ENCODE results near the gene PDYN. TPM values are rescaled to one million over a fixed set of nuclear protein-coding genes. Genes with fewer than 3 reads are reported as not detected.
A peak's percentile ranks its signal among the peaks of the same experiment; 100 is the strongest.

Gene PDYN
- total RNA-seq, 4 donors from 2014 or later, result not detected

GRCh38 chr20:1933465-1933870, 60.4 kb downstream of the PDYN start:
- Histone ChIP-seq H3K36me3 (peaks cover 0 to 51% (median 21%) of the 10 kb centered on the region in 4 donors), H3K27ac (replicated peaks in 1 of 4) (no peak overlapping the region), H3K27me3 (no peaks in the 10 kb centered on the region), H3K4me3 (no peak overlapping the region), H3K9me3 (no peaks in the 10 kb centered on the region), H3K4me1 (peaks cover 8 to 28% (median 20%) of the 10 kb centered on the region in 4 donors)
- WGBS, result 18% methylated on average over 7 of the region's 9 CpGs
- no peak for DNase-seq (ENCODE audit: extremely low spot score)
- TF ChIP-seq POLR2AphosphoS5 (IDR thresholded peaks at IDR 0.05), result peak; percentile 6 to 40
- no peak for TF ChIP-seq EP300 (IDR thresholded peaks at IDR 0.05)
- TF ChIP-seq POLR2A (IDR thresholded peaks at IDR 0.05; ENCODE audit: low read depth), result no peak
- TF ChIP-seq CTCF (IDR thresholded peaks at IDR 0.05), result no peak
- intact Hi-C loops (cut with DNase I), result no loop called here

DNA sequence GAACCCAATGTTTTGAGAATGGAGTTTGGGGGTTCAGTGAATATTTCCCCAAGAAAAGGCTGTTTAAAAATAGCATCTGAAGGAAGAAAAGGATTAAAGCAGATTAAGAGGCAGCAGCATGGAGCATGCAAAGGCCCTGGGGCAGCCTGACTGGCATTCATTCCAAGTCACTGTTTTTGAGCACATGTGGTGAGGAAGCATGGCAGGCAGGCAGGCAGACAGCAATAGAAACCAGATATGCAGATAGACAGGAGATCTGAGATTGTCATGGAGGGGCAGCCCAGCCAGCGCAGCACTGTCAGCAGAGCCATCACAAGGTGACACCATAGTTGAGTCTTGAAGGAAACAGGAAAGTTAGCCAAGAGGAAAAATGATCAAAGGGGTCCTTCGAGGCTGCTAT, 60.9 kb downstream of the PDYN start:
- Histone ChIP-seq H3K4me1 (peaks cover 8 to 28% (median 20%) of the 10 kb centered on the region in 4 donors), H3K9me3 (no peaks in the 10 kb centered on the region), H3K36me3 (peaks cover 0 to 51% (median 17%) of the 10 kb centered on the region in 4 donors), H3K27me3 (no peaks in the 10 kb centered on the region), H3K27ac (replicated peaks in 1 of 4) (no peak overlapping the region), H3K4me3 (no peak overlapping the region)
- intact Hi-C loops (cut with DNase I), result no loop called here
- no peak for DNase-seq (ENCODE audit: extremely low spot score)
- WGBS, result 63% methylated on average over 2 of the region's 2 CpGs
- TF ChIP-seq EP300 (IDR thresholded peaks at IDR 0.05), result no peak

- DNase-seq (ENCODE audit: extremely low spot score), result no peak
- H3K4me3 ChIP-seq, result no peak overlapping the region
- H3K36me3 ChIP-seq, result peaks cover 0 to 48% (median 8%) of the 10 kb centered on the region in 4 donors
- intact Hi-C loops (cut with DNase I), result no loop called here
- WGBS, result 84% methylated on average over 5 of the region's 5 CpGs
- TF ChIP-seq CTCF (IDR thresholded peaks at IDR 0.05), result no peak
- TF ChIP-seq EP300 (IDR thresholded peaks at IDR 0.05), result no peak
- TF ChIP-seq POLR2A (IDR thresholded peaks at IDR 0.05; ENCODE audit: low read depth), result no peak
- no peak for TF ChIP-seq POLR2AphosphoS5 (IDR thresholded peaks at IDR 0.05)
- peaks cover 8 to 28% (median 20%) of the 10 kb centered on the region in 4 donors for H3K4me1 ChIP-seq
- H3K9me3 ChIP-seq, result no peaks in the 10 kb centered on the region
- no peaks in the 10 kb centered on the region for H3K27me3 ChIP-seq
- H3K27ac ChIP-seq (replicated peaks in 1 of 4), result no peak overlapping the region
Observed at GRCh38 chr20:1931830-1932229, 62.0 kb downstream of the PDYN start.

DNA sequence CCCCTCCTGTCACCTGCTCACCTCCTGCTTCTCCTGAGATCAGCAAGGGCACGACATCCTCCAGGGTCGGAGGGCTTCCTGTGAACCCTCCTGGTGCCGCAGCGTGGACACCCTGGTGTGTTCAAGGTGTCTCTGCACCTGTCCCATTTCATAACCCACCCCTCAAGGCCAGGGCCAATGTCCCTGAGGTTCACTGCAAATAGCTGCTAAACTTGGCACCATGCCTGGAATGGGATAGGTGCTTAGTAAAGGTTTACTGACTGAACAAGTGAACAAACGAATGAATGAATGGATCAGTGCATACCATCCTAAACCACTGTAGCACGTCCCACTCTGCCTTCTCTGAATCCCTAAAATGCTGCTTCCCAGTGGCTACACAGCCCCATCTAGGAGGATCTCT, 63.7 kb downstream of the PDYN start:
- Histone ChIP-seq H3K27me3 (no peaks in the 10 kb centered on the region), H3K27ac (replicated peaks in 1 of 4) (no peak overlapping the region), H3K36me3 (peaks cover 0 to 38% (median 6%) of the 10 kb centered on the region in 4 donors), H3K4me1 (peaks cover 13 to 23% (median 16%) of the 10 kb centered on the region in 4 donors), H3K4me3 (no peak overlapping the region), H3K9me3 (no peaks in the 10 kb centered on the region)
- no peak for DNase-seq (ENCODE audit: extremely low spot score)
- 95% methylated on average over 6 of the region's 6 CpGs for WGBS
- no peak for TF ChIP-seq POLR2AphosphoS5 (IDR thresholded peaks at IDR 0.05)
- no peak for TF ChIP-seq CTCF (IDR thresholded peaks at IDR 0.05)
- no peak for TF ChIP-seq EP300 (IDR thresholded peaks at IDR 0.05)
- TF ChIP-seq POLR2A (IDR thresholded peaks at IDR 0.05; ENCODE audit: low read depth), result no peak
- intact Hi-C loops (cut with DNase I), result no loop called here

- Histone ChIP-seq H3K4me1 (peaks cover 9 to 16% (median 14%) of the 10 kb centered on the region in 4 donors), H3K9me3 (no peaks in the 10 kb centered on the region)
Observed at GRCh38 chr20:1929460-1929859, 64.4 kb downstream of the PDYN start.

More at GRCh38 chr20:1929460-1929859, 64.4 kb downstream of the PDYN start:
- intact Hi-C loops (cut with DNase I), result no loop called here
- H3K27me3 ChIP-seq, result no peaks in the 10 kb centered on the region
- TF ChIP-seq POLR2AphosphoS5 (IDR thresholded peaks at IDR 0.05), result no peak
- no peak for TF ChIP-seq POLR2A (IDR thresholded peaks at IDR 0.05; ENCODE audit: low read depth)
- TF ChIP-seq EP300 (IDR thresholded peaks at IDR 0.05), result no peak
- TF ChIP-seq CTCF (IDR thresholded peaks at IDR 0.05), result no peak
- no peak overlapping the region for H3K4me3 ChIP-seq
- DNase-seq (ENCODE audit: extremely low spot score), result no peak
- 82% methylated on average over 3 of the region's 3 CpGs for WGBS
- no peak overlapping the region for H3K27ac ChIP-seq (replicated peaks in 1 of 4)
- H3K36me3 ChIP-seq, result peaks cover 0 to 38% (median 6%) of the 10 kb centered on the region in 4 donors

Data from esophagus muscularis mucosa (tissue), 4 donors.